K562 (cell line): ENCODE results near the gene ZNF316. TPM values are rescaled to one million over a fixed set of nuclear protein-coding genes. Genes with fewer than 3 reads are reported as not detected.

Source experiments
- ATAC-seq: fragments of 200-7000 bp; cut with Tn5 transposase; 3 replicates; pipeline ENCODE4 v1.9.1; 2020; ENCODE audit warnings: moderate library complexity
- BruUV-seq: library from RNA; stranded (reverse); fragments of 400-500 nt; replicated peaks from 2 replicates; lab custom pipeline; 2021; lab: Mats Ljungman, UMichigan
- CTCF ChIA-PET: fragments of 300-600 bp; formaldehyde crosslinking; extraction: SDS; loops from one replicate; lab custom pipeline; 2021; ENCODE audit warnings: low intra/inter-chr PET ratio; lab: Yijun Ruan, JAX
- POLR2A ChIA-PET: fragments of 300-600, 350-650 bp; sonication (Branson Sonifier 250); formaldehyde crosslinking; extraction: SDS; loops from one replicate; lab custom pipeline; 2021; ENCODE audit warnings: antibody characterized with exemption, inconsistent platforms; lab: Yijun Ruan, JAX
- DNase-seq, 4 experiments: peaks; one replicate each; pipeline versions ENCODE4 v3.0.0 to v3.0.0-alpha.2; 2011 to 2018; ENCODE audit warnings: low spot score in 3 of 4, mixed read lengths in 3 of 4; ENCODE audit errors: extremely low read depth in 1 of 4
- FAIRE-seq: peaks from 2 replicates; lab custom pipeline; 2011; peaks lifted over from hg19 to GRCh38; lab: Jason Lieb, UNC
- H2AFZ ChIP-seq: 2 replicates; pipeline ENCODE4 v1.6.0; 2011; ENCODE audit warnings: low read depth, low read length, control low read depth, inconsistent platforms
- H3K27ac ChIP-seq: fragments of 200-600 bp; 3 replicates; pipeline ENCODE4 v1.8.0; 2011; ENCODE audit warnings: low read depth, mild to moderate bottlenecking, control low read depth, inconsistent platforms, low read length, moderate library complexity, mixed read lengths; ENCODE audit errors: extremely low read depth
- H3K27me3 ChIP-seq, 2 experiments: fragments of 300-600 bp in 1 of 2; 2 replicates in 1 of 2; 3 replicates in 1 of 2; pipeline versions ENCODE4 v1.6.0 to v1.8.0; 2011; ENCODE audit warnings: inconsistent platforms in 2 of 2, low read length in 2 of 2, mild to moderate bottlenecking in 1 of 2, mixed read lengths in 1 of 2, moderate library complexity in 1 of 2; ENCODE audit not compliant: control insufficient read depth in 2 of 2, insufficient read depth in 2 of 2
- H3K36me3 ChIP-seq: fragments of 300-600 bp; 3 replicates; pipeline ENCODE4 v1.8.0; 2011; ENCODE audit warnings: mild to moderate bottlenecking, low read length, inconsistent platforms; ENCODE audit not compliant: control insufficient read depth, insufficient read depth
- H3K4me1 ChIP-seq, 2 experiments: fragments of 200-600 bp in 1 of 2; replicated peaks in 1 of 2; 2 replicates in 1 of 2; 3 replicates in 1 of 2; pipeline versions ENCODE4 v1.5.1 to v1.8.0; 2011; ENCODE audit warnings: inconsistent platforms in 2 of 2, low read length in 2 of 2, mild to moderate bottlenecking in 1 of 2, mixed read lengths in 1 of 2, moderate library complexity in 1 of 2; ENCODE audit not compliant: control insufficient read depth in 2 of 2, insufficient read depth in 2 of 2
- H3K4me2 ChIP-seq: 2 replicates; pipeline ENCODE4 v1.6.1; 2011; ENCODE audit warnings: low read length, control low read depth, inconsistent platforms, mixed read lengths; ENCODE audit not compliant: insufficient read depth
- H3K4me3 ChIP-seq: fragments of 200-600 bp; sonication (generic), shearing (Covaris generic); 2 replicates; pipeline ENCODE4 v1.5.1; 2016; ENCODE audit warnings: control low read depth, inconsistent platforms
- H3K79me2 ChIP-seq: fragments of 200-600 bp; 3 replicates; pipeline ENCODE4 v1.8.0; 2011; ENCODE audit warnings: low read length, inconsistent platforms; ENCODE audit not compliant: control insufficient read depth, insufficient read depth
- H3K9ac ChIP-seq, 2 experiments: 2 replicates each; pipeline versions ENCODE4 v1.6.0 to v1.6.1; 2011; ENCODE audit warnings: low read depth in 2 of 2, low read length in 2 of 2, control low read depth in 1 of 2, inconsistent platforms in 1 of 2, mild to moderate bottlenecking in 1 of 2, mixed read lengths in 1 of 2; ENCODE audit not compliant: insufficient read depth in 1 of 2
- H3K9me1 ChIP-seq: one replicate; pipeline ENCODE4 v1.6.0; 2011; ENCODE audit warnings: inconsistent platforms, mild to moderate bottlenecking, low read length, moderate library complexity; ENCODE audit not compliant: control insufficient read depth, insufficient read depth
- H3K9me3 ChIP-seq: replicated peaks from 2 replicates; pipeline ENCODE4 v1.5.1; 2011; ENCODE audit warnings: low read depth, low read length, inconsistent platforms; ENCODE audit not compliant: control insufficient read depth, insufficient read depth
- H4K20me1 ChIP-seq: replicated peaks from 2 replicates; pipeline ENCODE4 v1.6.1; 2011; ENCODE audit warnings: low read length, inconsistent platforms, mixed read lengths; ENCODE audit not compliant: control insufficient read depth, insufficient read depth
- CEBPG ChIP-seq, 3 experiments: fragments of 200-800 bp in 1 of 3; sonication (Bioruptor generic) in 1 of 3; sonication (generic) in 1 of 3; formaldehyde crosslinking in 1 of 3; IDR thresholded peaks in 2 of 3; conservative IDR thresholded peaks in 1 of 3; 2 replicates each; pipeline versions ENCODE4 v1.6.1 to v1.8.0; 2016 to 2022; ENCODE audit warnings: missing compliant biosample characterization in 2 of 3, missing genetic modification characterization in 2 of 3, mild to moderate bottlenecking in 1 of 3, missing genetic modification reagents in 1 of 3
- MAFK ChIP-seq: IDR thresholded peaks from 2 replicates; pipeline ENCODE4 v1.6.1; 2011; ENCODE audit warnings: low read length, improper control_type of control experiment
- NR1H2 ChIP-seq: sonication (generic); formaldehyde crosslinking; IDR thresholded peaks from 2 replicates; pipeline ENCODE4 v1.4.0; 2020; ENCODE audit warnings: mild to moderate bottlenecking, missing genetic modification reagents
- ZNF212 ChIP-seq: fragments of 450-650 bp; formaldehyde crosslinking; IDR thresholded peaks from 2 replicates; pipeline ENCODE4 v1.4.0; 2020; ENCODE audit warnings: mild to moderate bottlenecking
- WGBS: fragments of 100-300 bp; shearing (Covaris generic); methylation state at CpG from one replicate; pipeline ENCODE4 v1.1.6; 2016; ENCODE audit warnings: low coverage, mixed read lengths; ENCODE audit not compliant: insufficient coverage; ENCODE audit errors: missing lambda C conversion rate; 5-methylcytosine and 5-hydroxymethylcytosine counted together
- in situ Hi-C: fragments of 300-500 bp; cut with MboI; formaldehyde crosslinking; loops from 4 replicates; pipeline ENCODE4 v1.15.0; 2018; ENCODE audit warnings: inconsistent platforms, mixed read lengths
- intact Hi-C: fragments of 100-400 bp; cut with micrococcal nuclease; formaldehyde crosslinking; loops from 2 replicates; pipeline ENCODE4 v1.14.2; 2022
- polyA plus RNA-seq, 8 experiments: library from polyadenylated mRNA; depleted of rRNA in 4 of 8; stranded (reverse) in 5 of 8; unstranded in 3 of 8; fragments of >200 nt; fragmentation: Nextera tagmentation in 2 of 8; fragmentation: Illumina TruSeq in 1 of 8; extraction: Ambion mirVana in 2 of 8; extraction: Trizol in 1 of 8; gene quantifications; 2 replicates each; pipeline versions ENCODE4 v1.2.1 to v1.2.3, GENCODE V29; 2011 to 2014; ENCODE audit warnings: inconsistent platforms in 1 of 8, missing spikeins in 1 of 8
- total RNA-seq, 7 experiments: library from RNA; depleted of rRNA in 6 of 7; stranded (reverse); fragments of >200 nt in 6 of 7; fragmentation: Illumina TruSeq in 2 of 7; extraction: Trizol in 2 of 7; gene quantifications; 2 replicates each; pipeline versions ENCODE4 v1.2.1 to v1.2.3, GENCODE V29; 2011 to 2021; ENCODE audit warnings: low replicate concordance in 1 of 7

The ZNF316 gene
- total and polyA plus RNA-seq, 9 of the 15 experiments (the other 6 are each of a cell fraction or from before 2014, with no cell fraction given): 0.10 to 34.0 (median 8.6) TPM

DNA sequence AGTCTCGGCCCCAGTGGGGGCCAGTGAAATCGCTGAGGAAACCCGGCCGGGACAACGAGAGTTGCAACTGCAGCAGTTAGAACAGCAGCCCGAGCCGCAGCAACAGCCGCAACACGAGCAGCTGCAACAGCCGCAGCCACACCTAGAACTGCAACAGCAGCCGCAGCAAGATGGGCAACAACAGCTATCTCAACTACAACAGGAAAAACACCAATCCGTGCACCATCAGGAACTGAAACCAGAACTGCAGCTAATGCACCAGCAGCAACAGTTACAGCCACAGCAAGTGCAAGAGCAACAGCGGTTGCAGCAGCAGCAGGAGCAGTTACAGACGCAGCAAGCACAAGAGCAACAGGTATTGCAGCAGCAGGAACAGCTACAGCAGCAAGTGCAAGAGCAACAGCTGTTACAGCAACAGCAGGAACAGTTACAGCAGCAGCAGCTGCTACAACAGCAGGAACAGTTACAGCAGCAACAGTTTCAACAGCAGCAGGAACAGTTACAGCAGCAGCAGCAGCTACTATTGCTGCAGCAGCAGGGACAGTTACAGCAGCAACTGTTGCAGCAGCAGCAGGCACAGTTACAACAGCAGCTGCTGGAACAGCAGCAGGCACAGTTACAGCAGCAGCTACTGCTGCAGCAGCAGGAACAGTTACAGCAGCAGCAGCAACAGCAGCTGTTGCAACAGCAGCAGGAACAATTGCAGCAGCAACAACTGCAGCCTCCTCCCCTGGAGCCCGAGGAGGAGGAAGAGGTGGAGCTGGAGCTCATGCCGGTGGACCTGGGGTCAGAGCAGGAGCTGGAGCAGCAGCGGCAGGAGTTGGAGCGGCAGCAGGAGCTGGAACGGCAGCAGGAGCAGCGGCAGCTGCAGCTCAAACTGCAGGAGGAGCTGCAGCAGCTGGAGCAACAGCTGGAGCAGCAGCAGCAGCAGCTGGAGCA is 15.7 kb upstream of the ZNF316 start:
- no peak overlapping the region for H3K9ac ChIP-seq
- H3K4me2 ChIP-seq: no peak overlapping the region
- no peak overlapping the region for H3K4me3 ChIP-seq
- ChIA-PET POLR2A (interaction anchor here (1.1 to 2.2 kb wide), 3 partner anchors 8 to 12 kb away, joined by 3 to 7 read pairs (median 4); no protein-coding TSS in a partner anchor), CTCF (no interaction called here)
- no peaks in the 10 kb centered on the region for H3K79me2 ChIP-seq
- H3K36me3 ChIP-seq: no peaks in the 10 kb centered on the region
- FAIRE-seq (no peak), ATAC-seq (no peak), DNase-seq (no peak)
- in situ Hi-C loops: no loop called here
- H3K27ac ChIP-seq: no peak overlapping the region
- H3K4me1 ChIP-seq: peaks cover 0 to 21% of the 10 kb centered on the region in 2 experiments; a peak in 2 of 5 replicates
- no peaks in the 10 kb centered on the region for H3K9me1 ChIP-seq
- BruUV-seq: no TSS peak
- no peaks in the 10 kb centered on the region for H3K9me3 ChIP-seq
- no peak overlapping the region for H2AFZ ChIP-seq
- intact Hi-C loops: no loop called here
- no peaks in the 10 kb centered on the region for H4K20me1 ChIP-seq
- H3K27me3 ChIP-seq: peaks cover 39 to 73% of the 10 kb centered on the region in 2 experiments
- no peak for TF ChIP-seq NR1H2 (CRISPR knock-in tag)
- no peak for TF ChIP-seq MAFK
- TF ChIP-seq CEBPG (CRISPR knock-in tag; IDR thresholded peaks at IDR 0.05): 0 out of 2 replicates have a peak, but pooled peaks have one; percentile 53
- no peak for TF ChIP-seq CEBPG (tag; conservative IDR thresholded peaks at IDR 0.05 in 1 of 2, IDR thresholded peaks at IDR 0.05 in 1 of 2)
- no peak for TF ChIP-seq ZNF212 (CRISPR knock-in tag)
- 8% methylated on average over 19 of the region's 20 CpGs for WGBS
